Measurements from ENCODE around the gene FZR1. TPM values are rescaled to one million over a fixed set of nuclear protein-coding genes. Genes with fewer than 3 reads are reported as not detected.

Gene FZR1
- total RNA-seq, 2 experiments from 2014 or later = 61.2 to 65.3 TPM

GRCh38 chr19:3479834-3480215 lies 26.3 kb upstream of the FZR1 start:
- BruUV-seq (replicated peaks) = no TSS peak
- POLR2A ChIA-PET = interaction anchor here (0.5 to 2.1 kb wide), 10 partner anchors 19 to 861 kb away, joined by 3 to 6 read pairs (median 4); no protein-coding TSS in a partner anchor
- intact Hi-C loops (cut with micrococcal nuclease; ENCODE audit: unreplicated experiment) = loop anchor here (1.0 kb wide), 1 partner anchor 25 kb away; no protein-coding TSS in a partner anchor

GRCh38 chr19:3480383-3481091 lies 25.6 kb upstream of the FZR1 start, which contains the start of gene SMIM24:
TSS of gene SMIM24 (minus strand) at chr19:3480525. CDS start at chr19:3480463, 62 bp downstream.
- no peaks in the 10 kb centered on the region for H3K36me3 ChIP-seq (ENCODE audit: insufficient read depth, low read length)
- POLR2A ChIA-PET = interaction anchor here (0.5 to 2.1 kb wide), 2 partner anchors 73 to 147 kb away, joined by 4 to 6 read pairs; no protein-coding TSS in a partner anchor
- peak within 1 kb of the TSS; percentile 84 for H3K27ac ChIP-seq (ENCODE audit: low read depth, low read length, poor library complexity, severe bottlenecking)
- peak within 1 kb of the TSS; percentile 65 for H3K4me3 ChIP-seq (ENCODE audit: low read depth, low read length, poor library complexity, severe bottlenecking)
- H3K9me3 ChIP-seq (ENCODE audit: low read length) = no peaks in the 10 kb centered on the region
- peaks cover 47% of the 10 kb centered on the region for H3K4me1 ChIP-seq (ENCODE audit: insufficient read depth, low read length, poor library complexity, severe bottlenecking)
- no peaks in the 10 kb centered on the region for H4K20me1 ChIP-seq (ENCODE audit: insufficient read depth, low read length)
- no TSS peak for BruUV-seq (replicated peaks)
- DNase-seq (ENCODE audit: low spot score) = peak; percentile 76
- TF ChIP-seq EZH2phosphoT487 (IDR thresholded peaks at IDR 0.05; ENCODE audit: borderline replicate concordance, low read depth, low read length) (no peak), CTCF (conservative IDR thresholded peaks at IDR 0.05; ENCODE audit: low read length) (no peak)
- H3K4me2 ChIP-seq (ENCODE audit: low read length) = peak within 1 kb of the TSS; percentile 92
- H3K79me2 ChIP-seq (ENCODE audit: insufficient read depth, low read depth, low read length) = no peaks in the 10 kb centered on the region
- intact Hi-C loops (cut with micrococcal nuclease; ENCODE audit: unreplicated experiment) = loop anchor here (1.0 kb wide), 1 partner anchor 25 kb away; no protein-coding TSS in a partner anchor
- H3K9me2 ChIP-seq (ENCODE audit: insufficient read depth, low read length) = no peaks in the 10 kb centered on the region
- H2AFZ ChIP-seq (ENCODE audit: low read length) = peak within 1 kb of the TSS; percentile 82
- CTCF ChIA-PET (ENCODE audit: unreplicated experiment) = interaction anchor here (0.6 kb wide), 1 partner anchor 207 kb away, joined by 3 read pairs; no protein-coding TSS in a partner anchor

More at GRCh38 chr19:3479834-3480215, 26.3 kb upstream of the FZR1 start:
- peak overlapping the region; percentile 84 for H3K27ac ChIP-seq (ENCODE audit: low read depth, low read length, poor library complexity, severe bottlenecking)
- H4K20me1 ChIP-seq (ENCODE audit: insufficient read depth, low read length) = no peaks in the 10 kb centered on the region
- peaks cover 47% of the 10 kb centered on the region for H3K4me1 ChIP-seq (ENCODE audit: insufficient read depth, low read length, poor library complexity, severe bottlenecking)
- no peak overlapping the region; the same call in 1 of the 2 replicates for H2AFZ ChIP-seq (ENCODE audit: low read length)
- no peaks in the 10 kb centered on the region for H3K9me2 ChIP-seq (ENCODE audit: insufficient read depth, low read length)
- no peaks in the 10 kb centered on the region for H3K36me3 ChIP-seq (ENCODE audit: insufficient read depth, low read length)
- H3K9me3 ChIP-seq (ENCODE audit: low read length) = no peaks in the 10 kb centered on the region
- TF ChIP-seq CTCF (conservative IDR thresholded peaks at IDR 0.05; ENCODE audit: low read length) (no peak), EZH2phosphoT487 (IDR thresholded peaks at IDR 0.05; ENCODE audit: borderline replicate concordance, low read depth, low read length) (no peak)
- peak overlapping the region; percentile 65 for H3K4me3 ChIP-seq (ENCODE audit: low read depth, low read length, poor library complexity, severe bottlenecking)
- DNase-seq (ENCODE audit: low spot score) = peak; percentile 90
- CTCF ChIA-PET (ENCODE audit: unreplicated experiment) = interaction anchor here (0.6 to 0.8 kb wide), 3 partner anchors 37 to 629 kb away, joined by 3 to 6 read pairs (median 3); no protein-coding TSS in a partner anchor
- H3K79me2 ChIP-seq (ENCODE audit: insufficient read depth, low read depth, low read length) = no peaks in the 10 kb centered on the region
- H3K4me2 ChIP-seq (ENCODE audit: low read length) = peak overlapping the region; percentile 92

Measured in OCI-LY7 (cell line).